Mesodermal cell (in vitro differentiated cells): ENCODE measurements around the gene COL25A1.
"Not testable (repeated sequence)": the region's sequence is repeated elsewhere in the genome, so short reads cannot be mapped to it uniquely, and the experiment has no call there.

Experiments used
- H3K27ac ChIP-seq: 2 replicates; pipeline ENCODE4 v1.7.0; 2013; ENCODE audit warnings: mild to moderate bottlenecking, low read depth, low read length, moderate library complexity; ENCODE audit not compliant: severe bottlenecking
- H3K36me3 ChIP-seq: 2 replicates; pipeline ENCODE4 v1.7.1; 2013; ENCODE audit warnings: mild to moderate bottlenecking, low read length, moderate library complexity; ENCODE audit not compliant: control insufficient read depth, insufficient read depth
- H3K4me1 ChIP-seq: one replicate; pipeline ENCODE4 v1.7.1; 2013; ENCODE audit warnings: mild to moderate bottlenecking, low read length; ENCODE audit not compliant: insufficient read depth, control insufficient read depth, poor library complexity, severe bottlenecking
- H3K4me3 ChIP-seq: 2 replicates; pipeline ENCODE4 v1.7.0; 2013; ENCODE audit warnings: low read length, control low read depth, mild to moderate bottlenecking; ENCODE audit not compliant: insufficient read depth, poor library complexity, severe bottlenecking; ENCODE audit errors: extremely low read depth
- H3K9me3 ChIP-seq: 2 replicates; pipeline ENCODE4 v1.7.1; 2013; ENCODE audit warnings: mild to moderate bottlenecking, low read length, moderate library complexity; ENCODE audit not compliant: control insufficient read depth
- WGBS, 2 experiments: methylation state at CpG; one replicate each; pipeline ENCODE4 v1.1.5; 2013; ENCODE audit warnings: missing lambda C conversion rate in 2 of 2; ENCODE audit not compliant: insufficient coverage in 2 of 2; 5-methylcytosine and 5-hydroxymethylcytosine counted together

The COL25A1 gene

DNA sequence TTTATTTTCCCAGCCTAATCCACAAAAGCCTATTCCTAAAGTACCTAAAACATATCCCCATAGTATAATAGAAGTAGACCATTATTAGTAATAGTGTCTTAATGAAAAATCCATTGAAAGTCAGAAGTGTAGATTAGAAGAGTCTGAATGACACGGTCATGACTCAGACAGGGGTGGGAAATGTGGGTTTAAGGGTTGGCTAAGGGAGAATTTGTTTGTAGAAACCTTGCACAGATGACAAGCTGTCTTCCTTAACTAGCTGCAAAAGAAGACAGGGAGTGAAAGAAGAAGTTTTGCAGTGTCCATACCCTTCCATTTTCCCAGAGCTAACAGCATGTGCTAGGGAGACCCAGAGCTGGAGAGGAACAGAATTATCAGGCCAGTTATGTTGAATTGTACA, 296.9 kb downstream of the COL25A1 start:
- no peaks in the 10 kb centered on the region for H3K4me1 ChIP-seq
- no peaks in the 10 kb centered on the region for H3K9me3 ChIP-seq
- 67 to 70% methylated on average over 1 of the region's 1 CpG for WGBS, 2 experiments
- H3K36me3 ChIP-seq = no peaks in the 10 kb centered on the region
- H3K4me3 ChIP-seq = no peak overlapping the region
- H3K27ac ChIP-seq = no peak overlapping the region

- no peaks in the 10 kb centered on the region for H3K9me3 ChIP-seq
Measured at GRCh38 chr4:109004418-109004817, 298.0 kb downstream of the COL25A1 start.

DNA sequence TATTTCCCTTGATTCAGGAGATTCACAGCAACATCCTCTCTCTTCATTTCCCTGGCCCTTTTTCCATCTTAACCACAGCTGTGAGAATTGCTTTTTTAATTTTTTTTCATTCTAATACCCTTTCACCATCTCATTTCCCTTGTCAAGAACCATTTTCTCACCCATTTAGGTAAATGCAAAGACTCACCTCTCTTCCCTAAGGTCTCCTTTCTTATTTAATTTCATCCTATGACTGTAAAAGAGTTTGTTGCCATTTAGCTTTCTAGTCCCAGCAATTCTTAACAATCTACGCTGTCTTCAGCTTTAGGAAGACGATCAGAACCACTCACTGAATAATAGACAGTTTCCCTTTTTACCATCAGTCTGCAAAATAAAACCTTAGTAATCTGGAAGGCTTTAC, 298.5 kb downstream of the COL25A1 start:
- Histone ChIP-seq H3K4me3 (no peak overlapping the region), H3K9me3 (no peaks in the 10 kb centered on the region), H3K36me3 (no peaks in the 10 kb centered on the region), H3K4me1 (no peaks in the 10 kb centered on the region), H3K27ac (no peak overlapping the region)
- WGBS, 2 experiments = 71% methylated on average over 2 of the region's 2 CpGs; no CpG with 5 or more reads in 1 of the 2 experiments

More at GRCh38 chr4:109004418-109004817, 298.0 kb downstream of the COL25A1 start:
- no peak overlapping the region for H3K4me3 ChIP-seq
- no peak overlapping the region for H3K27ac ChIP-seq
- WGBS, 2 experiments = 93 to 100% methylated on average over 1 to 2 of the region's 4 CpGs
- H3K4me1 ChIP-seq = no peaks in the 10 kb centered on the region
- no peaks in the 10 kb centered on the region for H3K36me3 ChIP-seq

- Histone ChIP-seq H3K27ac (no peak overlapping the region), H3K4me1 (peaks cover 15% of the 10 kb centered on the region), H3K4me3 (no peak overlapping the region), H3K9me3 (no peaks in the 10 kb centered on the region), H3K36me3 (no peaks in the 10 kb centered on the region)
- WGBS, 2 experiments = 86 to 100% methylated on average over 1 to 2 of the region's 5 CpGs
Measured at GRCh38 chr4:108991551-108992328, 310.7 kb downstream of the COL25A1 start.

DNA sequence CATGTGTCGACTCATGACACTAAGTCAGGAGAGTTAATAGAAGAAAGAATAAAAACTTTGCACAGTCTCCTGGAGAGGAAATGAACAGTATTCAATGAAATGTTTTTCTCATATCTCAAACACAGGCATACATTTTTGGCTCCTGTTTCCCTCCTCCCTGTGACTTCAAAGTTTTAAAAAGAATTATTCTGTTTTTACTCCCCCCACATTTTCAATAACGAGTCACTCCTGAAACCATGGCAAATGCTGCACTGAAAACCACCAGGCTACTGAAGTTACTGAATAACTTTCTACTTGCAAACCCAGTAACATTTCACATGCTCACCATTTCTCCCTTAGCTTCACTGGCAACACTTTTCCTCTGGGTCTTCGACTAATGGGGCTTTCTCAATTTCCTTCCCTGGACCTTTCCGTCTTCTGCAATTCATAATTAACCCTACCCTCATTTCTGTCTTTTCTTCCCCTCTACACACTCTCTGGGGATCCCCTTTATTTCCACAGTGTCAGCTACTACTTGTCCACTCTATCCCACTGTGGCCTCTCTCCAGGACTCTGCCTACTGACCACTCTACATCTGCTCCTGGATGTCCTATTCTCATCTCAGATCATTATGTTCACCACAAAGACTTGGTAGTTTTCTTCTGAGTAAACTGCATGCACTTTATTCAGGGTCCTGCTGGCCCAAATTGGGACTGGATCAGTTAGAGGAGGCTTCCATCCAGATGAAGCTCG, 313.8 kb downstream of the COL25A1 start:
- H3K4me3 ChIP-seq = no peak overlapping the region
- no peak overlapping the region for H3K27ac ChIP-seq
- peaks cover 15% of the 10 kb centered on the region for H3K4me1 ChIP-seq
- H3K9me3 ChIP-seq = no peaks in the 10 kb centered on the region
- no peaks in the 10 kb centered on the region for H3K36me3 ChIP-seq
- WGBS, 2 experiments = 93 to 94% methylated on average over 4 to 5 of the region's 5 CpGs

GRCh38 chr4:108984495-108984894, 318.0 kb downstream of the COL25A1 start:
- H3K4me1 ChIP-seq = peaks cover 13% of the 10 kb centered on the region
- not testable (repeated sequence) for H3K9me3 ChIP-seq, H3K27ac ChIP-seq, H3K4me3 ChIP-seq, H3K36me3 ChIP-seq
- 94 to 98% methylated on average over 16 to 17 of the region's 30 CpGs for WGBS, 2 experiments

GRCh38 chr4:108982402-108983185, 319.9 kb downstream of the COL25A1 start:
- no peak overlapping the region for H3K4me3 ChIP-seq
- H3K36me3 ChIP-seq = no peaks in the 10 kb centered on the region
- 100% methylated on average over 1 to 2 of the region's 6 CpGs for WGBS, 2 experiments
- no peak overlapping the region for H3K27ac ChIP-seq
- no peaks in the 10 kb centered on the region for H3K9me3 ChIP-seq
- no peaks in the 10 kb centered on the region for H3K4me1 ChIP-seq

- Histone ChIP-seq H3K27ac (no peak overlapping the region), H3K4me1 (no peaks in the 10 kb centered on the region), H3K36me3 (no peaks in the 10 kb centered on the region), H3K4me3 (no peak overlapping the region), H3K9me3 (no peaks in the 10 kb centered on the region)
- WGBS, 2 experiments = 90 to 92% methylated on average over 6 to 7 of the region's 10 CpGs
Measured at GRCh38 chr4:108980455-108981239, 321.8 kb downstream of the COL25A1 start.

DNA sequence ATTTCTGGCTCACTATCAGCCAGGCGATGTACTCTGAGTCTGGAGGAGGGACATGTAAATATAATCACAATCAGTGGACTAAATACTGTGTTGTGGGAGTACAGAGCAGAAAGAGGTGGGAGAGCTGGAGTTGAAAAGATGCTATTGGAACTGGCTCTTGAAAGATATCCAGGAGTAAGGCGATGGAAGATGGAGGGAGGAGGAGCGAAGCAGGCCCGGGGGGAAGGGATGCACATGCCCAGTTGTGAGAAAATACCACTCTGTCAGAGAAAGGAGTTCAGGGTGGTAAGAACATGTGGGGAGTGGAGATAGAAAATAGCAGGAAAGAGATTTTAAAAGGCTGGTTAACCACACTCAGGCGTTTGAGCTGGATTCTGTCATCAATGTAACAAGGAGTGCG, 322.7 kb downstream of the COL25A1 start:
- H3K36me3 ChIP-seq = no peaks in the 10 kb centered on the region
- H3K4me1 ChIP-seq = no peaks in the 10 kb centered on the region
- WGBS, 2 experiments = 94 to 96% methylated on average over 5 to 6 of the region's 6 CpGs
- H3K27ac ChIP-seq = no peak overlapping the region
- H3K4me3 ChIP-seq = no peak overlapping the region
- H3K9me3 ChIP-seq = no peaks in the 10 kb centered on the region

DNA sequence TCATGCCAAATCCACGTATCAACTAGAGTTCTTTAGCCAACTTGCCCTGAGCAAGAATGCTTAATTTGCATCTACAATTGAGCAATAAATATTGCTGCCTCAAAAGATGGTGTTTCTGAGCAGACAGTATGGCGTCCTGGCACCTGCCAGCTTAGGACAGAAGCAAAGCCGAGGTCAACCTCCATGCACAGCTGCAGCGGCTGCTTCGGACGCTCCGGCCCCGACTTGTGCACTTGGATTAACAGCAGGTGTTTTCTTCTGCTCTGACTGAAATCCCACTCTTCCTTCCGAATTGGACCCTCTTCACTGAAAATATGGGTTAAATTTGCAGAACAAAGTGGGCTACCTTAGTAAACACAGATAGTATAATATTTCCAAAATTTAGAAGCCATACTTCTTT, 324.4 kb downstream of the COL25A1 start:
- H3K9me3 ChIP-seq = no peaks in the 10 kb centered on the region
- H3K4me3 ChIP-seq = no peak overlapping the region
- H3K27ac ChIP-seq = no peak overlapping the region
- H3K36me3 ChIP-seq = no peaks in the 10 kb centered on the region
- 95 to 97% methylated on average over 8 of the region's 9 CpGs for WGBS, 2 experiments
- H3K4me1 ChIP-seq = no peaks in the 10 kb centered on the region
